ENCODE measurements around the gene VAMP2.
"Not testable (repeated sequence)": the region's sequence is repeated elsewhere in the genome, so short reads cannot be mapped to it uniquely, and the experiment has no call there.

VAMP2 gene

DNA sequence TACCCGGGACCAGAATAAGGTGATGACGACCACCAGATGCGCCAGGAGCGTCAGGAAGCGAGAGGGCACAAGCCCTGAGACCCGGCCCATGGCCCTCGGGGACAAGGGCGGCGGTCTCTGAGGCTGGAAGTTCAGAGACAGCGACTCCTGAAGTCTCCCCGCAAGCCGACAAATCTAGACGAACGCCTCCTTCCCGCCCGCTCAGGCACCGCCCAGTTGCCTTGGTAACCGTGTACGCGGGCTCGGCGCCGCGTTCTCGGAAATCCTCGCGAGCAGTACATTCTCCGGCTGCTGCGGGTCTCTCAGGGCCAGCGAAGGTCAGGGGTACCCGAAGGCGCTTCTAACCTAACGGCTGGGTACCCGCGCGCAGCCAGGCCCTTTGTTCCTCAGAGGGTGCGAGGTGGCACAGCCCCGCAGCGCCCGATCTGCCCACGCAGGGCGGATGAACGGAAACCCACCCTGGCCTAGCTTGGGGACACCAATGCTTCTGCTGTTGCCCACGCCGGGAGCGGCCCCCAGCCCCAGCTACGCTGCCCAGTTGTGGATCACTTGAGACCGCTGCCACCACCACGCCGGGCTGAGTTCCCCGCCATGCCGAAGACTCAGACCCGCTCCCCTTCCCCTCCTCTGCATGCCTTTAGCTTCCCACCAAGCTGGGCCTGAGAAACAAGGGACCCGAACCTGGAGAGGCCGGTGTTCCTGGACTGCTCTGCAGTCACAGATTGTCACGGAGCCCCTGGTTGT is 13.6 kb upstream of the VAMP2 start, which contains the start of gene TMEM107:
TMEM107 (minus strand) TSS at position 184 of the 744 bp plus-strand sequence; CDS start at position 90, 94 bp downstream.
- DNase-seq: peak; percentile 73

DNA sequence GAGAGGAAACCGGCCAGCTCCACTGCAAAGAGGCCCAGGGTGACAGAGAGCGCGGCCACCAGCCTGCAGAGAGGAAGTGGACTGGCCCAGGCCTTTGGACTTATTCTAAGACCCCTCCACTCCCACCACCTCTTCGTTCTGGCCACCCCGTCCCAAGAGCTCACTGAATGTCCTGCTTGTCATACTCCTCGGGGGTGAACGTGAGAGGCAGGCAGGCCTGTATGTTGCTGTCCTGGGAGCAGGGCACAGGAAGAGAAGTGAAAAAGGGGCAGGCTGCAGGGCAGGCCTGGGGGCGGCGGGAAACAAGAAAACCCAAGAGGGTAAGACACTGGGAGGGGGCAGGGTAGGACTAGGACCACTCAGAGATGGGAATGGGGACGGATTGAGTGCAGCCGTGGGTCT is 13.0 kb upstream of the VAMP2 start:
- no peak for DNase-seq

DNA sequence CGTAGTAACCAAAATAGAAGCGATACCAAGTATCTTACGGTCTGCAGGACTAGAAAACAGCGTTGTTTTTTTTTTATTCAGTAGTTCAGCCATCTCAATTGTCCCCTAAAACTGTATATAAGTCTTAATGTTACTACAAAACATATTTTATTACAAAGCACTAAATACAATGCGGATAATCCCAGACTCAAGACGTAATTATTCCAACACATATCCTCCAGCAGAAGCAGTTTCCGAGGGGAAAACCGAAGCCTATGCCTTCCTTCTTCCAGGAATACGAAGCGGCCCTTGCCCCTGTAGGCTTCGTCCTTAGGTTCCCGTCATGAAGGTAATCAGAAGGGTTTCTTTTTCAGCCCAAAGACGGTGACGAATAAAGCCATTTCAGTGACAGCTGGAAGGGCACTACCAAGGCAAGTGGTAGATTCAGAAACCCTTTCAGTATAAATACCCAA is 11.1 kb upstream of the VAMP2 start:
- DNase-seq: peak; percentile 32

DNA sequence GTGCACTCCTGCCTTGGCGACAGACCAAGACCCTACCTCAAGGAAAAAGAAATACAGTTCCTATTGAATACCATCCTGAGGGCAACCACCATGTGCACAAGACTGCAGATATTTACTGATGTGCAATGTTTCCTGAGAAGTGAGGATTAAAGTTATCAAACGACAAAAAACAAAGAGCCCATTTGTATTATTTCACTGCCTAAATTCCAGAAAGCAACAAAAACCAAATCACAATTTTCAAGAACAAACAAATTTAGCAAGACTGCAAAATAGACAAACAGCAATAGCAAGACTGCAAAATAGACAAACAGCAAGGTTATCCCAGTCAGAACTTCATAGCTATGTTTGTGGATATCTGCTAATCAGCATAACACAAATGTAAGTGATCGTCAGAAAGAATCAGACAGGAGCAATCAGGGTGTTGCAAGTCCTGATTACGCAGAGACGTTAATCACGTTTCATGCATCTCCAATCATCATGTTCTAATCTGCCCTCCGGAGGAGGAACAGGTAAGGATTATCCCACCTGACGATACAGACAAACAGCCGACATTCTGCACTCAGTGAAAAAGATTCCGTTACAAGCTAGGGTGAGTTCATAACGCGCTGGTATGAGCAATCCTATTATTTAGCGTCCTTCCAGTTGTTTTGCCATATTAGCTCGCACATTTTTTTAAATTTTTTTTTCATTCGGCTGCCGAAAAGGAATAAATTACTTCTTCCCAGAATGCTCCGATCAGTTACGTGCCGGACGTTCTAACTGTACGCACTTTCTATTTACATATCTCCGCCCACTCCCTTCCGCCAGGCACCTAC is 10.5 kb upstream of the VAMP2 start:
- DNase-seq: peak; percentile 97

DNA sequence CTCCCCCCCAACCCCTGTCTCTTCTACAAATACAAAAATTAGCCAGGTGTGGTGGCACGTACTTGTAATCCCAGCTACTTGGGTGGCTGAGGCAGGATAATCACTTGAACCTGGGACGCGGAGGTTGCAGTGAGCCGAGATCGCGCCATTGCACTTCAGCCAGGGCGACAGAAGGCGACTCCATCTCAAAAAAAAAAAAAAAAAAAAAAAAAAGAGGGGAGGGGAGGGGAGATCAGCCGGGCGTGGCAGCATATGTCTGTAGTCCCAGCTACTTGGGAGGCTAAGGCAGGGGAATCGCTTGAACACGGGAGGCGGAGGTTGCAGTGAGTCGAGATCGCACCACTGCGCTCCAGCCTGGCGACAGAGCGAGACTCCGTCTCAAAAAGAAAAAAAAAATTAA is 7.4 kb upstream of the VAMP2 start:
- not testable (repeated sequence) for DNase-seq

DNA sequence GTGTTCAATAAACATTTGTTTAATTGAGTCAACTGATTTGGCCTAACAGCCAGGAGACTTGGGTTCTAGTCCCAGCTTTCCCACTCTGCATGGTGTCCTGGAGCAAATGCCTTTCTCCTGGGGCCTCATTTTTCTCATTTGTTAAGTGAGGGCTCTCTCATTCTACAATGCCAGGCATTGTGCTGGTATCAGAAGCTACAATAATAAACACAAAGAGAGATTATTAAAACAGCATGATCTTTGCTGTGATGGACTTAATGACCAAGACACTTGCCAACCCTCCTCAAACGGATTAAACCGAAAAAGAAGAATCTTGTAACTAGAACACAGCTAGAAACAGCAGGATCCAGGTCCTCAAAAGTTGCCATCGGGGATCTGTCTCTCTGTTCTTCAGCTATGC is 4.8 kb upstream of the VAMP2 start:
- DNase-seq: no peak

DNA sequence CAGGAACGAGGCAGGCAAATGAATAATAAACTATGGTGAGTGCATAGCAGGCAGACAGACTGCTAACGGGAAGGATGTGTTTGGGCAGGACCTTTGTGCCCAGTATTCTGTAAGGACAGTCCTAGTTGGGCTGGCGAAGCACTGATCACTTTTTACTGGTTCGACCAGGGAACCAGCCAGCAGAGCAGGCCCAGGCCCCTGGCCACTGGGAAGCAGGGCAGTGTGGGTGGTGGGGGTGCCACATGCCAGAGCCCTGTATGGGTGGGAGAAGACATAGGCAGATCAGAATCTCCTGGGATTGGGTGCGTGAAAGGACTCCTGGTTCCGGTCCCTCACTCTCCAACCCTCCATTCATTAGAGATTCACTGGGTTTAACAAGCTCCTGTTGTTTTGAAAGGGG is 4.0 kb upstream of the VAMP2 start:
- DNase-seq: no peak

DNA sequence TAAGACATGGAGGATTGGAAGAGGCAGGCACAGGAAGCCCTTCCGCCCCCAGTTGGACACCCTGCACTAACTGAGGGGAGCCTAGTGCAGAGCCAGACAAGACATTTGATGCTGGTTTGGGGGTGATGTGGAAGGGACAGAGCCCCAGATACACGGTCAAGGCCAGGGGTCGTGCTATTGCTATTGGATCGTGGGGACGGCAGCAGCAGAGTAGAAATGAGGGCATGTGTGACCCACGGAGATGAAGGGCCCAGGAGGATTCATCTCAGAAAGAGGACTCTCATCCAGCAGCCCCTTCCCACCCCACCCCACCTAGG is 2.0 kb upstream of the VAMP2 start:
- DNase-seq: no peak

DNA sequence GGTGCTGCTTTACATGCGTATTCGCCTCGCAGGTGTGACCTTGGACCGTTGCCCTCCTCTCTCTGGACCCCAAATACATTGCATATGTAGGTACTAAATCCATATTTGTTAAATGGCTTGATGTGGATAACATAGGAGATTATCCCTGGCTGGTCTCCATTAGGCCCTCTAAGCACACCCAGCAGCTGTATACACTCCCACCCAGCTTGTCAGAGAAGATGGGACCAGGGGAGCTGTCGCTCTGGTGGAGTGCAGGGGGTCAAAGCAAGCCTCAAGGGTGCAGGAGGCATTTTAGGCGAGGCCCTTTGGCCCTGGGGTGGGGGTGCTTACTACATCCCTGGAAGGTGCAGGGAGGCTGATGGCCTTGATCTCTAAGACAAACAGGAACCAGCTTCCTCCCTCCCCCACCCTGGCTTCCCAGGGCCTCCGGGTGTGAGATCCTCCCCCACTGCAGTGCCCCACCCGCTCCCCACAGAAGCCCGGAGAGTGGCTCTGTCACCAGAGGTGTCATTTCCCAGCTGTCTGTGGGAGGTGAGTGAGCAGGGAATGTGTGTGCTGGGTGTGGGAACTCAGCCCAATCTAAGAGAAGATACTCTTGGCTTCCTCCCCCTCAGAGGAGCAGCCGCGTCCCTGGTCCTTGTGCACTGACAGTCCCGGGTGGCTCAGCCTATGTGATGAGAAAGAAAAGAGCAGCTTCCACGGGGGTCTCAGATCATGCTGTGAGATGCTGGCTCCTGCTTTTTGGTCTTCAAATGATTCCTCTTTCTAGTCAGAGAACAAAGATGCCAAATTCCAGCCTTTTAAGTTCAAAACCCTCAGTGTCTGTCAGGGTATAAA is 1.4 kb upstream of the VAMP2 start:
- DNase-seq: peak; percentile 51

DNA sequence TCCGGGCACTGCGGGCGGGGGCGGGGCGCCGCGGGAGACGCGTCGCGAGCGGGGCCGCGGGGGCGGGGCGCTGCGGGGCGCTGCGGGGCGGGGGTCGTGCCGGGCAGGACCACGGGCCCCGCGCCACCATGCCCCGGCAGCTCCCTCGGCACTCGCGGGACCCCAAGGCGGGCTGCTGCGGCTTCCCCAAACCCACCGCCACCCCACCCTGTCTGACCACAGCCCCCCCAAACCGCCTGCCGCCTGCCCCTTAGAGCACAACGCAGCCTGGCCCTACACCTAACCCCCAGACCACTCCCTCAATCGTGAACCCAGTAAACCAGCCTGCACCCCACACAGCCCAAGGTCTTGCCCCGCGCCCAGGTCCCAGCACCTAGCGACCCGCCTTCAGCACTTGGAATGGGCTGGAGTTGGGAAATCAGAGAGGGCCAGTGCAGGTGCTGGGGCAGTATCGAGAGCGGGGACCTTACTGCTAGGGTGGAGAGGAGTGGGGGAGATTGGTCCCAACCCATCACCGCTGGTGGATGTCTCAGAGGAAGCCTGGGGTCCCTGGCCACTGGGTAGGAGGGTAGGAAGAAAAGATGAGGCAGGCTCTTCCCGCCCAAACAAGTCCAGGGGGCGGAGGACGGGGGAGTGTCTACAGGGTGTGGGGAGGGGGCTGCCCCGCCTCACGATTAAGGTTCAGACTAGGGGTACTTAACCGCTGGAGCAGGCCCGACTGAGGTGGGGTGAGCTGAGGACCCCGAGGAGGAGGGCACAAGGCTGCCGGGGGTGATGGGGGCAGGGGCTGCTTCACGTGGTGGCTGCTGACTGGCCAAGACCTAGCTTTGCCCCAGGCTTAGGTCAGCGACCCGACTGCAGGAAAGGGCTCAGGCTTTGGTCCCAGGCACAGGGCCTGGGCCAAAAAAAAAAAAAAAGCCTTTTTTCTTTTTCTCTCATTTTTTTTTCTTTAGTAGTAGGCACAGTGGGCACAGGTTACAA is 539 bp upstream of the VAMP2 start:
- no peak for DNase-seq

DNA sequence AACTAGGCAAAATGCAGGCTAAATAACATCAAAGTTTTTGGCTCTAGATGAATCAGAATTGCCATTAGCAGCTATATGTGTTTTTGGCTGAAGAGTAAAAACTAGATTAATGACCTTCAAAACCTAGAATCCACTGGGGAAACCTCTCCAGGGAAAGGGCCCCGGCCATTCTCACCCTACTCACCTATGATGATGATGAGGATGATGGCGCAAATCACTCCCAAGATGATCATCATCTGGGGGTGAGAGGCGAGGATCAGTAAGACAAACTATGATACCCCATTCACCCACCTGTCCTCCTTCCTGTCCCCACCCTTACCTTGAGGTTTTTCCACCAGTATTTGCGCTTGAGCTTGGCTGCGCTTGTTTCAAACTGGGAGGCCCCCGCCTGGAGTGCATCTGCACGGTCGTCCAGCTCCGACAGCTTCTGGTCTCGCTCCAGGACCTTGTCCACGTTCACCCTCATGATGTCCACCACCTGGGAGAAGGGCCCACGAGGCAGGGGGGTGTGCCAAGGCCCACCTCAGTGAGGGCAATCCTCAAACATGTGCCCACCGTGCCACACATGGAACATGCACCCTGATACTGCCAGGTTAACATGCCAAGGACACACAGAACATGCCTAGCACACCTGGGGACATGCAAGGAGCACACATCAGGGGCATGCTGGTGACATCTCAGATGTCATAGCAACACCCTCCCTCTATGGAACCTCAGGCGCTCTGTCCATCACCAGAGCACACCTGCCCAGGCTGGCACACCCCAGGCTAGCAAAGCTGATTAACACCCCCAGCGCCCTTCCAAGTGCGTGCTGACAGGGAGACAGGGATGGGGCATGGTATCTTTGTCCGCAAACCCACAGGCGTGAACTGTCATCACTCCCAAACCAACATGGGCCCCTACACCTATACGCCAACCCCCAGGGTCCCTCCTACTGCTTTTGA is 1.2 kb downstream of the VAMP2 start:
- DNase-seq: no peak

DNA sequence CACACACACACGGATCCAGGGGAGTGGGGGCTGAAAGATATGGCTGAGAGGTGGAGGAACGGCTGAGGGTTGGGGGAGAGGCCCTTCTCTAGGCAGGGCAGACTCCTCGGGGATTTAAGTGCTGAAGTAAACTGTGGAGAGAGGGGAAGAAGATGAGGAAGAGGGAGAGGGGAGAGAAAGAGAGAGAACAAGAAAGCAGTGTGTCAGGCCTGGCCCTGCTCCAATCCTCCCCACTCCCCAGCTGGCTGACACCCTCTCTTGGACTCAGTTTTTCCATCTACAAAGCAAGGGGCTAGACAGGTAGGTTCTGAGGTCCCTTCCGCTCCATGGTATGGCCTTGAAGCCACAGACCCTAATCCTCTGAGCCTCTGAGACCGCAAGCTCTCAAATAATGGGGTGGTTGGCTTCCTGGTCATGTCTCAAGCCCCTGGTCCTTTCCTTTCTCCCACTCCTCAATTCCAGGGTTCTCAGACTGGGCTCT is 2.0 kb downstream of the VAMP2 start:
- no peak for DNase-seq

DNA sequence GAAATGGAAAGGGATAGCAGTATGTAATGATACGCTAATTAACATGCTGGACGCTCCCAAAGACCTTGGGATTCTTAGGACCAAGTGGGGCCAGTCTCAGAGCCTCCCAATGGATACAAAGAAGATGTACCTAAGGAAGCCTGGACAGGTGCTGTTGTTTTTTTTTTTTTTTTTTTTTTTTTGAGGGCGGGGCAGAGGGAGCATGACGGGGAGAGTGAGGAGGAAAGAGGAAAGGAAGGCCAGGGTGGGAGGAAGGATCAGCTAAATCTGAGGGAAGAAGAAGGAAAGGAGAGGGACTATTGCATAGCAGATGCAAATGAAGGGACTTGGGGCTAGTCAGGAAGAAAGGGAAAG is 2.5 kb downstream of the VAMP2 start:
- no peak for DNase-seq

DNA sequence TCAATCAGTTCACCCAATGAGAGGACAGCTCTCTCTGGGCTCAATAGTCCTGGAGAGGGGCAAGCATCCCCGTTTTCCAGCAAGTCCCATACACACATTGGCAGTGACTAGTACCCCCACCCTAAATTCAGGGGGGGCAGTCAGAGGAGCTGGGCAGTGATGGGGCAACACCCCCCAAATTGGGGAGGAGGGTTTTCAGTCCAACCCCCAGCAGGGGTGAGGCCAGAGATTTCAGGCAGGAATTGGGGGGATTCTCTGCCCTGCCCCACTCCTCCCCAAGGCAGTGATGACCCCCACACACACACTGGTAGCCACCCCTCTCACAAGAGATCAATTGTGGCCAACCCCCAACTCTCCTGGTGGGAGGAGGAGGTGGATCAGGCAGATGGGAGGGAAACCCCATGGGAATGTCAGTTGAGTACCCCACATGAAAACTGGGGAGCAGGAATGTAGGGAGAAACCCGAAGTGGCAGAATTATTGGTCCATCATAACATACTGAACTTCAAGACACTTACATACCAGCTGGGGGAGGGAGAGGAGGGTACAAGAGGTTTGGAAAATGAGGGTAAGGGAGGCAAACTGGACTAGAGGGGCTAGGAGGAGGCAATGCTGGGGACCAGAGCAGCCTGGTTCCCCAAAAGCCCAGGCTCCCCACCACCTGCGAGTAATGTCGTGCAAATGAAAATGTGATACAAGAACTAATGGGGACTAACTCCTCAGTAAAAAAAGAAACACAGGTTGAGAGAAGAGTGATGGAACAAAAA is 3.1 kb downstream of the VAMP2 start:
- DNase-seq: no peak

DNA sequence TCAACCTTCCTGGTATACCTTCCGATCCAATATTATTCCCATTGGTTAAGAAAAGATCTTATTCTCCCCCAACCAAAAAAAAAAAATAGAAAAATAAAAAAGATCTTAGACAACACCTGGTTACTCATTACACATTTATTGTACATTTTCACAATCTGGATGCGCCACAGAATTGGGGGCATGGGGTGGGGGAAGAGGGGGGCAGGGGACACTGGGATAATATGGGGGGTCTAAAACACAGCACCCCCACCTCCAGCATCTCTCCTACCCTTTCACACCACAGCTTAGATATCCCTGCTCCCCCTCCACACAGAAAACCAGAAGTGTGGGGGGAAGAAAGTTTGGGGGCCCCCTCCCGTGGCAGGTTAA is 3.7 kb downstream of the VAMP2 start:
- DNase-seq: no peak

DNA sequence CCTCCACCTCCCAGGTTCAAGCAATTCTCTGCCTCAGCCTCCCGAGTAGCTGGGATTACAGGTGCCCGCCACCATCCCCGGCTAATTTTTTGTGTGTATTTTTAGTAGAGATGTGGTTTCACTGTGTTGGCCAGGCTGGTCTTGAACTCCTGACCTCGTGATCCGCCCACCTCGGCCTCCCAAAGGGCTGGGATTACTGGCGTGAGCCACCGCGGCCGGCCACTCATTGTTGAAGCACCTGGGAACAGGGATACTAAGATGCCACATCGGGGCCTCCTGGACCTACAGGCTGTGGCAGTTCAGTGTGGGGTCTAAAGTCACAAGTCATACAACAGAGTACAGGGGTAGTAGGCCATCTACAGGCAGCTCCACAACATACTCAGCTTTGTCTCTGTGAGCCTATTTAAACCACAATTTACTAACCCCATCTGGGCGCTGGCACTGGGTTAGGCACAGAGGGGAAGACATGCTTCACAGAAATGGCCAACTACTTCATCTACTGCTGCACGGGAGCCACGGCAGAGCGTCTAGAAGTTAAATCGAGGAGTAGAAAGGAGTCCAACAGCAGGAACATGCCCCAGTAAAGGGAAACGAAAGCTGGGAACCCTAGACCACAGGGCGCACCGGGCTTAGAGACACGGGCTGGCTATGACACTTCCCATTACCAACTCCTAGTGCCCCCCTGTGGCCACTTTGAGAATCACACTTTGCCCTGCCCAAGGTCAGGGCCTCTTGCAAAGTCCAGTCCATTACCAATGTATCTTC is 4.3 kb downstream of the VAMP2 start:
- peak; percentile 70 for DNase-seq

DNA sequence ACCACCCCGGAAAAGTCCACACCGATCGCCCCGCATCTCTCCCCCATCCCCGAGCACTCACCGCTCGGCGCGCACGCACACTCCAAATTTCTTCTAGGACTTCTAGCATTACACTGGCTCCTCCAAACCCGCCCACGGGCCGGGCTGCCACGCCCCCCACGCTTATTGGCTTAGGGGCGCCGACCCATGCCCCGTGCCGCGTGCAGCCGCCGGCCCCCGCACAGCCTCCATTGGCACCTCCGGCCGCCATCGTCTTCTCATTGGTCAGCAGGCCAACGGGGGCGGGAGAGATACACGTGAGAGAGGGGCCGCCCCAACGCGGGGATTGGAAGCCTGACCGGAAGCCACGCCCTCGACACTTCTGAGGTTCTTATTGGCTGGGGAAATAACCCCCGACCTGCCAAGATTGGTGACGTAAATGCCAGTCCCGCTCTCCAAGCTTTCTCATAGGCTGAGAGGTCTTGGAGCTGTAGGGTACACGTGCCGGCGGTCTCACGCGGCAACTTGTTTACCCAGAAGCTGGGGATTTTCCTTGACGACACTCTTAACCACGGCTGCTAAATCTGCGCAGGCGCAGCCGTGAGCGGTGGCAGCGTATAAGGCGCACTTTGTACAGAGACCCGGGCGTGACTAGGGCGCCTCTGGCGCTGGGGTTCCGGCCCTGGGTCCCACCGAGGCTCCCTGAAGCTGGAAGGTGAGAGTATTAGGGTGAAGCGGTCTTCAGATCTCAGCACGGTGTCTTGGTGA is 6.3 kb downstream of the VAMP2 start:
- DNase-seq: peak; percentile 100

DNA sequence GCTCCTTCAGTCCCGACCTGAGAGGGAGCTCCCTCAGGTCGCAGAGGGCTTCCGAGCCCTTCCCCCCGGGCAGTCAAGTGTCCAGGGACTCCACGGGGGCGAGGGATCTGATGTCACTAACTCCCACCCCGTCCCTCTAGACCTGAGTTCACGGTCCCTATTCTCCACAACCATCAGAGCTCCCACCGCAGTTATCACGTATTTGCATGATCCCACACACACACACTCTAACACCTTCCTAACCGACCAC is 6.8 kb downstream of the VAMP2 start:
- no peak for DNase-seq
